Ishikawa (cell line): Measurements from ENCODE around the gene ZNF132.

Experiments
- CREB1 ChIP-seq: IDR thresholded peaks from 2 replicates; pipeline ENCODE4 v1.6.1; 2012; ENCODE audit warnings: low read depth
- EGR1 ChIP-seq: IDR thresholded peaks from 2 replicates; pipeline ENCODE4 v1.6.1; 2012
- EP300 ChIP-seq: IDR thresholded peaks from 2 replicates; pipeline ENCODE4 v1.6.1; 2012; ENCODE audit warnings: borderline replicate concordance
- MAX ChIP-seq: IDR thresholded peaks from 2 replicates; pipeline ENCODE4 v1.6.1; 2012
- NFIC ChIP-seq: IDR thresholded peaks from 2 replicates; pipeline ENCODE4 v1.6.1; 2012
- REST ChIP-seq: IDR thresholded peaks from 2 replicates; pipeline ENCODE4 v1.6.1; 2012; ENCODE audit warnings: low read depth, mild to moderate bottlenecking
- TAF1 ChIP-seq: IDR thresholded peaks from 2 replicates; pipeline ENCODE4 v1.6.1; 2012; ENCODE audit warnings: low read depth, mild to moderate bottlenecking
- TEAD4 ChIP-seq: IDR thresholded peaks from 2 replicates; pipeline ENCODE4 v1.6.1; 2012
- YY1 ChIP-seq: IDR thresholded peaks from 2 replicates; pipeline ENCODE4 v1.6.1; 2012; ENCODE audit warnings: low read depth

GRCh38 chr19:58401840-58402421, 38.0 kb downstream of the ZNF132 start:
- TF ChIP-seq EP300 (no peak), REST (no peak), YY1 (no peak), EGR1 (no peak), NFIC (no peak), MAX (no peak), CREB1 (no peak), TAF1 (no peak), TEAD4 (no peak)
